HG03469 (cell line): ENCODE measurements around the gene SLC31A1.
A peak's percentile ranks its signal among the peaks of the same experiment; 100 is the strongest.

ENCODE experiments used
- ATAC-seq: cut with Tn5 transposase; IDR thresholded peaks from one replicate; pipeline ENCODE4 v1.9.1; 2021; ENCODE audit warnings: mild to moderate bottlenecking, moderate library complexity, moderate number of reproducible peaks; ENCODE audit not compliant: unreplicated experiment

The SLC31A1 gene

DNA sequence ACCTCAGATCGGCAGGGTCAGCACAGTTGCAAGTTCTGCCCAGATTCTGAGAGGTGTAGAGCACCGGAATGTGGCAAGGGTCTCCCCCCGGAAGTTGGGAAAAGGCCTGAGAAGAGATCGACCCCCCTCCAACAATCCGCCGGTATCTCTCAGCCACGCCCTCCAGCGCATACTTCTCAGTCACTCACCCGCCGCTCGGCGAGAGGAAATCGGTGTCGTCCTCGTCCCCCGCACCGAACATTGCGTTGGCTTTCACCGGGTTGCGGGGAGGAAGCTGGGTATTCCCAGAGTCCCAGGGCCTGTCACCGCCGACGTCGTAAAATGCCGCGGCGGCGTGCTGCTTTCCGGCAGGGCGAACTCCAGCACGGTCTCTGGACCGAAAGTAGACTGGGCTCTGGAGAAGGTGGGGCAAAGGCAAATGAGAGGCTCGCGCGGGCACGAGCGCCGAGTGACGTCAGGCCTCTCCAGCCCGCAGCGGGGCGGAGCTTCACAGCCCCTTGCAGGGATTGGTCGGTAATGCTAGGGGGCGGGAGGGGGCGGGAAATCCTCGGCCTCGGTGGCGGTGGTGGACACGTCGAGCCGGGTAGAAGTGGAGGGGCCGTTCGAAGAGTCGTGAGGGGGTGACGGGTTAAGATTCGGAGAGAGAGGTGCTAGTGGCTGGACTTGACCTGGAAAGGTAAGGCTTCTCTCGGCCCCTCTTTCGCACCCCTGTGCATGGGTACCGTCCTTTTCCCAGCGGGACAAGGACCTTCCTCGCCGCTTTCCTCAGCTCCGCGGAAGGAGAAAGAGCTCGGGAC is at the start of gene SLC31A1, which contains the start of gene FKBP15:
Gene SLC31A1, plus strand, starts transcription at position 542 of the 797 bp plus-strand sequence. CDS start 34,605 bp downstream, outside the sequence.
Gene FKBP15, minus strand, starts transcription at position 275 of the 797 bp plus-strand sequence. Its CDS starts 34 bp downstream, at position 241.
- ATAC-seq: peak; percentile 72

DNA sequence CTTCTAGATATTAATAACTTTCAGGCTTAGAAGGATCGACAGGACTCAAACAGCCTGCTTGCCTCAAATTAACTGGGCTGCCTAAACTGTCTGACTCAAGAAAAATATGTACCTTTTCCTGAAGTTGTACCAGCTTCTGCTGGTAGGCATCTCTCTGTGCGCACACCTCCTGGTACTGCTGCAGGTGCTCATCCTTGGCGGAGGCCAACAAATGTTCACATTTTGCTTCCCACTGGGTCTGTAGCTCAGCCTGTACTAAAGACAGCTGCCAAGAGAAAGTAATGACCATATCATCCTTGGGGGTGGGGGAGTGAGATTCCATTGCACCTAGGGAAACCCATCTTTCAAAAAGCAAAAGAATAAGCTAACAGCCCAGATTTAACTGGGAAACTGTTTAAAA is 48.0 kb upstream of the SLC31A1 start:
- ATAC-seq: no peak

GRCh38 chr9:113176803-113177202 is 44.5 kb upstream of the SLC31A1 start:
- ATAC-seq: no peak

- ATAC-seq: no peak
Observed at GRCh38 chr9:113177251-113177650, 44.1 kb upstream of the SLC31A1 start.

GRCh38 chr9:113178087-113178486 is 43.3 kb upstream of the SLC31A1 start:
- ATAC-seq: no peak

DNA sequence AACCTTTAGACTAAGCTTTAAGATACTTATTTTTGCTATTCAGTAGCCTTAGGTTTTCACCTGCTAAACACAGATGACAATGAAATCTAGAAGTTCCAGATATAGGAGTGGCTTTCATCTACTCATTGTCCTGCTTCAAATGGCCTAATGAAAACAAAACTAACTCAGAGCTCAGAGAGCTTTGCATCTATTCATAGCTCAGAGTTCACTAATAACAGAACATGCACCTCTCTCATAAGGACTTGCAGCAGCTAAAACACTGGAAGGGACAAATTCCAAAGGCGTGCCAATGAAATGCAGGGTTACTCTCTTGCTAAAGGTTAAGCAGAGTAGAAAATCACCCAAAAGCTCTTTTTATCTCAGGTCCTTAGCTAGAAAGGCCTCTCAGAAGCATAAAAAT is 41.5 kb upstream of the SLC31A1 start:
- no peak for ATAC-seq

- no peak for ATAC-seq
Observed at GRCh38 chr9:113181165-113181564, 40.2 kb upstream of the SLC31A1 start.

GRCh38 chr9:113183956-113184488 is 37.3 kb upstream of the SLC31A1 start:
- no peak for ATAC-seq

DNA sequence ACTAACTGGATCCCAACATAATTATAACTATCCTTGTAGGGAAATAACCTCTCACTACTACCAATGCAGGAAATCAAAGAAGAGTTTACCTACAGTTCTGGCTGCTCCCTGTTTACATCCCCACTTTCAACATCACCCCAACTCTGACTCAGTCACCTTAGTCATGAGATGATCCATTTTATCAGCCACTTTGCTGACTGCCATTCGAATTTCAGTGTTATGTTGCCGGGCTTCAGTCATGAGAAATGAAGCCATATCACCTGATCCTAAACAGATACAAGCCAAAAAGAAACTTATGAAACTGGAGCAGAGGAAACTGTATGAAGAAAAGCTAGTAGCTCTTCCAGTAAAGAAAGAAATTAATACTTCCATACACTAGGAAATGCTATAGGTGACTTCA is 36.8 kb upstream of the SLC31A1 start:
- no peak for ATAC-seq

GRCh38 chr9:113185271-113185670 is 36.1 kb upstream of the SLC31A1 start:
- no peak for ATAC-seq

DNA sequence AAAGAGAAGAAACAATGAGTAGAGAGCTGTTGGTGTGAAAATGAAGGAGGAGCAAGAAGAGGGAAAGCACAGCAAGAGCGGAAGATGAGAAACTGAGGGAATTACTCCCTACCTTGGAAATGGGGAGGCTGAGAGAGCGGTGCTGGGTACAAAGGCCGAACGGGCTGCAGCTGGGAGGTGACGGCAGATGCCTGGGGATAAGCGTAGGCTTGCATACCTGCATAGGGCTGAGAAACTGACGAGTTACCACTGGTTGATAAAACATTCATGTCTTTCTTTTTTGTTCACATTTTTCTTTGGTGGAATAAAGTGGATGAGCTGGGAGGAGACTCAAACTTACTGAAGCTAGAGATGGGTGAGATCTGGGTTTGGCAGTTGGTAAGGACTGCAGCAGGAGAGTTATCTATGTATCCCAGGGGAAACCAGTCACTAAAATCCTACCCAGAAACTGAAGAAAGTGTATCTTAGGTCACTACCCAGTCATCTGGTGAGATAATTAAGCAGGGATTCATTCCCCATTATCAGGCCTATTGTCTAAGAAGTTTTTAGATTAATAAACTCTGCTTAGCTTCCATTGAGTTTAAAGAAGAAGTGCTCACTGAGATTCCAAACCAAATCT is 35.1 kb upstream of the SLC31A1 start:
- ATAC-seq: no peak

GRCh38 chr9:113187929-113188595 is 33.3 kb upstream of the SLC31A1 start:
- ATAC-seq: no peak

- ATAC-seq: no peak
Observed at GRCh38 chr9:113192455-113192854, 28.9 kb upstream of the SLC31A1 start.

- no peak for ATAC-seq
Observed at GRCh38 chr9:113199683-113200329, 21.5 kb upstream of the SLC31A1 start.

DNA sequence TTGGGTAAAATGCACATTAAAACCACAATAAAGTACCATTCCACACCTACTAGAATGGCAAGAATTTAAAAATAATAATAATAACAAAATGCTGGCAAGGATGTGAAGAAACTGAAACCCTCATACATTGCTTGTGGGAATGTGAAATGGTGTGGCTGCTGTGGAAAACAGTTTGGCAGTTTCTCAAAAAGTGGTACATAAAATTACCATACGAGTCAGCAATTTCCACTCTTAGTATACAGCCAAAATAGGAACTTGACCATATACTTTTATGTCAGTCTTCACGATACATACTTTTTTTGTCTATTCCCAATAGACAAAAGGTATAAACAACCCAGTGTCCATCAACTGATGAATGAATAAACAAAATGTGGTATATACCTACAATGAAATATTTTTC is 15.9 kb upstream of the SLC31A1 start:
- ATAC-seq: no peak

DNA sequence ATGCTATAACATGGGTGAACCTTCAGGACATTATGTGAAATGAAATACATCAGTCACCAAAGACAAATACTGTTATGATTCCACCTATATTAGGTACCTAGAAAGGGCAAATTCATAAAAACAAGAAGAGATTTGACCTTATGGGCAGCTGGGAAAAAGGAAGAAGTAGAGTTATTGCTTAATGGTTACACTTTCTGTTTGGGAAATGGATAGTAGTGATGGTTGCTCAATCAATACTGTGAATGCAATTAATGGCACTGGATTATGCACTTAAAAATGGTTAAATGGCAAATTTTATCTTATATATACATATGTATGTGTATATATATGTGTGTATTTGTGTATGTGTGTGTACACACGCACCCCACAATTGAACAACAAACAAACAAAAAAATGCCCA is 15.5 kb upstream of the SLC31A1 start:
- ATAC-seq: no peak

DNA sequence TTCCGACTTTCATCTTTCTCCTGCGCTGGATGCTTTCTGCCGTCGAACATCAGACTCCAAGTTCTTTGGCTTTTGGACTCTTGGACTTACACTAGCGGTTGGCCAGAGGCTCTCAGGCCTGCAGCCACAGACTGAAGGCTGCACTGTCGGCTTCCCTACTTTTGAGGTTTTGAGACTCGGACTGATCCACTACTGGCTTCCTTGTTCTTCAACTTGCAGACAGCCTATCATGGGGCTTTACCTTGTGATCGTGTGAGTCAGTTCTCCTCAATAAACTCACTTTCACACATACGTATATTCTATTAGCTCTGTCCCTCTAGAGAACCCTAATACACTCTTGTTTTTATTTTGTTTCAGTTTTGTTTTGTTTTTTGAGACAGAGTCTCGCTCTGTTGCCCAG is 10.5 kb upstream of the SLC31A1 start:
- no peak for ATAC-seq

DNA sequence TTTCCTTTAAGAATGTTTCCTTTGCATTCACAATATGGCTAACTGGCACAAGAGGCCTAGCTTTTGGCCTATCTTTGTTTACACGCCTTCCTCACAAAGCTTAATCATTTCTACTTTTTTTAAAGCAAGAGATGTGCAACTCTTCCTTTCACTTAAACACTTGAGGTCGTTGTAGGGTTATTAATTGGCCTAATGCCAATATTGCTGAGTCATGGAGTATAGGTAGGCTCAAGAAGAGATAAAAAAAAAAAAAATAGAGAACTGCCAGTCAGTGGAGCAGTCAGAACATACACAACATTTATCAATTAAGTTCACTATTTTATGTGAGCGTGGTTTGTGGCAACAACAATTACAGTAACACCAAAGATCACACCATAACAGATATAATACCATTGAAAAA is 6.2 kb upstream of the SLC31A1 start:
- no peak for ATAC-seq

GRCh38 chr9:113216406-113216805 is 4.9 kb upstream of the SLC31A1 start:
- ATAC-seq: no peak

GRCh38 chr9:113219186-113219936 is 2.0 kb upstream of the SLC31A1 start:
- peak; percentile 31 for ATAC-seq
